Renal cortex interstitium (tissue), 11 donors: Measurements from ENCODE around the gene PPP1R13B. TPM values are rescaled to one million over a fixed set of nuclear protein-coding genes. Genes with fewer than 3 reads are reported as not detected.
"Not testable (repeated sequence)": the region's sequence is repeated elsewhere in the genome, so short reads cannot be mapped to it uniquely, and the experiment has no call there.

Experiments
- DNase-seq, 11 donors: peaks; one replicate each; pipeline ENCODE4 v3.0.0-alpha.2; 2013; ENCODE audit warnings: low read depth in 9 of 11, low spot score in 4 of 11; ENCODE audit errors: extremely low read depth in 1 of 11
- polyA plus RNA-seq, 3 donors: library from polyadenylated mRNA; unstranded; fragments of 120-200 nt; gene quantifications; one replicate each; pipeline ENCODE4 v1.2.1, GENCODE V29; 2013; ENCODE audit not compliant: insufficient read length in 3 of 3

PPP1R13B gene
- polyA plus RNA-seq, 3 donors, result 29.8 to 47.6 (median 31.2) TPM

DNA sequence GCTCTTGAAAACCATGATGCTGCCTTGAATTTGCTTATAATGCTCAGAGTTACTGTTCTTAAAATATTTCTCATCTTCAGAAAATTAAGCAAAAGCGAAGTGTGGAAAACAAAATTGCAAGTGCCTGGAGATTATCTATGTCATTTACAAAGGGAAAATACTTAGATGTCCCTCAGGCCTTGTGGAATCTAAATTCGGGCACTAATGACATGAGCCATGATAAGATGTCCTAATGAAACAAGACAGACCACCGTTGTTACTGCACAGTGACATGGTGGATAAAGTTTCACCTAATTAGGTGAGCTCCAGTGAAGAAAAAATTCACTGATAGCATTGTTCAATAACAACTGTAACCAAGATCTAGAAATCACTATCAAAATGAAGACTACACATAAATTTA is 30.4 kb downstream of the PPP1R13B start:
- DNase-seq, result no peak

DNA sequence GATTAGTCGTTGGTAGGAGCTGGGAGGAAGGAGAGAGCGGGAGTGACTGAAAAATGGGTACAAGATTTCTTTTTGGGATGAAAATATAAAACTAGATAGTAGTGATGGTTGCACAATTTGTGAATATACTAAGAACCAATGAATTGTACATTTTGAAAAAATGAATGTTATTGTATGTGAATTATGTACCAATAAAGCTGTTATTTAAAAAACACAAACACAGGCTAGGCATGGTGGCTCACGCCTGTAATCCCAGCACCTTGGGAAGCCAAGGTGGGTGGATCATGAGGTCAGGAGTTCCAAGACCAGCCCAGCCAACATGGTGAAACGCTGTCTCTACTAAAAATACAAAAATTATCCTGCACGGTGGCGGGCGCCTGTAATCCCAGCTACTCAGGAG is 32.1 kb downstream of the PPP1R13B start:
- no peak for DNase-seq

DNA sequence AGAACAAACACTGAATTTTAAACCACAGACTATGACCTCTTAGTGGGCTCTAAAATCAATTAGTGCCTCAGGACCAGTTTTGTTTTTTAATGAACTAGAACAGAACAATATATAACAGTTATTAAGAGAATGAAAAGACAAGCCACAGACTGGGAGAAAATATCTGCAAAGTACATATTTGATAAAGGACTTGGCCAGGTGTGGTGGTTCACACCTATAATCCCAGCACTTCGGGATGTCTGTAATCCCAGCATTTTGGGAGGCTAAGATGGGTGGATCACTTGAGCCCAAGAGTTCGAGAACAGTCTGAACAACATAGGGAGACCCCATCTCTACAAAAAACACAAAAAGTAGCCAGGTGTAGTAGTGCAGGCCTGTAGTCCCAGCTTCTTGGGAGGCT is 36.2 kb downstream of the PPP1R13B start:
- no peak for DNase-seq

DNA sequence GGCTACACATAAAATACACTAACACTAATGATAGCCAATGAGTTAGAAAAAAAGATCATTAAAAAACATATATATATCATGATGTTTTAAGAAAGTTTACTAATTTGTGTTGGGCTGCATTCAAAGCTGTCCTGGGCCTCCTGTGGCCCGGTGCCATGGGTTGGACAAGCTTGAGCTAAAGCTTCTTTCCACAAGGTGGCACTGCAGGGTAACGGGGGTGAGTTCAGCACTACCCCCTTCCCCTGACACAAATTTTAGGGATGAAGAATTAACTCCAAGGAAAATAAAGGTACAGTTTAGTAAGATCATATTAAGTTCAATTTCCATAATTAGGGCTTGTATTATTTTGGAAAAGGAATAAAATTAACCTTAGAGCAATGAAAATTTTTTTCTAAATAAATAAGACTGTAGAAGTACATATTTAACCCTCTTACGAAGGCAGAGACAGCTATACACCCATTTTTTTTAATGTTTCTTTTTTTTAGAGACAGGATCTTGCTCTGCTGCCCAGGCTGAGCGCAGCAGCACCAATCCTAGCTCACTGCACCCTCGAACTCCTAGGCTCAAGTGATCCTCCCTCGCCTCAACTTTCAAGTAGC is 38.9 kb downstream of the PPP1R13B start:
- peak; percentile 40 to 78 (median 61) for DNase-seq

DNA sequence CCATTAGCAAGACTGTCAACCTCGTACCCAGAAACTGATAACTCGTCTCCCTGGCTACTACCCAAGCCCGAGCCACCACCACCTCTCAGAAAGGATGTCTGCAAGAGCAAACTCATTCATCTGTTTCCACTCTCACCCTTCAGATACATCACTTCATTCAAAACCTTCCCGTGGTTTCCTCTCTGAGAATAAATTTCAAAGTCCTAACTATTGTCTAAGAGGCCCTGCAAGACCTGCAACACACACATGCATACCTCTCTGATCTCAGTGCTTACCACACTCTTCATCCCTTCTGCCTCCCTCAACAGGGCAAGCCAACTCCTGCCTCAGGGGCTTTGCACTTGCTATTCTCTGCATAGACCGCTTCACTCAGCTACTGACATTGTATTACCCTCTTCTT is 40.6 kb downstream of the PPP1R13B start:
- DNase-seq, result no peak

DNA sequence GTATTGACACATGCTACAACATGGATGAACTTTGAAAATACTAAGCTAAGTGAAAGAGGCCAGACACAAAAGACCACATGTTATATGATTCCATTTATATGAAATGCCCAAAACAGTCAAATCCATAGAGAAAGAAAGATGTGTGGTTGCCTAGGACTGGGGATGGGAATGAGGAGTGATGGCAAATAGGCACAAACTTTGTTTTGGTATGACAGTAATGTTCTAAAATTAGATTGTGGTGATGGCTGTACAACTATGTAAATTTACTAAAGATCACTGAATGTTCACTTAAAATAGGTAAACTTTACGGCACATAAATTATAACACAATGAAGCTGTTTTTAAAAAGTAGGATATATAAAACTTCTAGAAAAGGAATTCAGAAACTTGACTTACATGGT is 41.7 kb downstream of the PPP1R13B start:
- no peak for DNase-seq

DNA sequence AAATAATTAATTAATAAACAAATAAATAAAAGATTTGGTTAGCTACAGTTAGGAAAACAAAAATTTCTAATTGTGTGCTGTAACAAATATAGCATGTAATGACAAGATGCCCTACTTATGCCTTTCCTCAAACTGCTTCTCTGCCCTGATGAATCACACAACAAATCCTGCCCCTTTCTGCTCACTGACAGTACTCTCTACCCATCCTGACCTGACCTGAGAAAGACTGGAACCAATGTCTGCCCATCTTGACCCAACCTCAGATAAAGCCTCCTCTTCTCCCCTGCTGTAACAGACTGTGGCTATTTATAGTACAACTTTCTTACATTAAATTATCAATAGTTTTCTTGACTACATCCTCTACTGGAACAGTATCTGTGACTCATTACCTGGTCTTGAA is 43.7 kb downstream of the PPP1R13B start:
- no peak for DNase-seq

DNA sequence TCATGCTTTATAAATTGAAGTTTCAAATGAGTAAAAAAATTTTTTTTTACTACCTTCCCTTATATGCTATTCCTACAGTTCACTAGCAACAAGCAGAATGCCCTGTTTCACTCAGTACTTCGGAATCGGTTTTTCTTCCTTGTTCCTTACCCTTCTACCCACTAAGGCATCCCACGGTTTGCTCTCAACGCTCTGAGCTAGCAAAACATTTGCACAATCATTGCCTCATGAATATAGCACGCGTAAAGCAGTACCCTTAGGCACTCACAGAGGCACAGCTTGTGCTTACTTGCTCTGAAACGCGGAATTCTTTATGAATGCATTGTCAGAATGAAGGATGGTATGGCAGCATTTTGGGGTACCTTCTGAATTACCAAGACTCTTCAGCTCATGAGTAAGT is 45.0 kb downstream of the PPP1R13B start:
- no peak for DNase-seq

DNA sequence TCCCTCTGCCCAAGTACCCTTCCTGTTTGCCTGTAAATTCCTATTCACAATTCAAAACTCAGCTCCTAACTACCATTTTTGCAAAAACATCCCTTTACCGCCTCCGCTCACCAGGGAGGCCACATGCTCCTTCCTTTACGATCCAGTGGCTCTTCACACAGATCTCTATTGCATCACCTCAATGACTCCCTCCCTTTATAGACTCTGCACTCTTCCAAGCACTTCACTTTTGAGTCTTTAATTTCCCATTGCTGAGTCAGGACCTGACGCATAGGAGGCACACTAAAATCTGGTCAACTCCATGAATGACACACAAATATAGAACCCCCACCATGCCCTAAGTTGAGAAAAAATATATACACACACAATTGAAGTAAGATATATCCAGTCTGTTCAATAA is 45.9 kb downstream of the PPP1R13B start:
- no peak for DNase-seq

DNA sequence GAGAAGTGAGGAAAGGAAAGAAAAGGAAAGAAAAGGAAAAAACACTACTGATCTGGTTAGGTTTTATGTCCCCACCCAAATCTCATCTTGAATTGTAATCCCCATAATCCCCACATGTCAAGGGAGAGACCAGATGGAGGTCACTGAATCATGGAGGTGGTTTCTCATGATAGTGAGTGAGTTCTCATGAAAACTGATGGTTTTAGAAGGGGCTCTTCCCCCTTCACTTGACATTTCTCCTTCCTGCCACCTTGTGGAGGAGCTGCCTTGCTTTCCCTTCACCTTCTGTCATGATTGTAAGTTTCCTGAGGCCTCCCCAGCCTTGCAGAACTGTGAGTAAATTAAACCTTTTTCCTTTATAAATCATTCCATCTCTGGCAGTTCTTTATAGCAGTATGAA is 54.2 kb downstream of the PPP1R13B start:
- DNase-seq, result not testable (repeated sequence)

DNA sequence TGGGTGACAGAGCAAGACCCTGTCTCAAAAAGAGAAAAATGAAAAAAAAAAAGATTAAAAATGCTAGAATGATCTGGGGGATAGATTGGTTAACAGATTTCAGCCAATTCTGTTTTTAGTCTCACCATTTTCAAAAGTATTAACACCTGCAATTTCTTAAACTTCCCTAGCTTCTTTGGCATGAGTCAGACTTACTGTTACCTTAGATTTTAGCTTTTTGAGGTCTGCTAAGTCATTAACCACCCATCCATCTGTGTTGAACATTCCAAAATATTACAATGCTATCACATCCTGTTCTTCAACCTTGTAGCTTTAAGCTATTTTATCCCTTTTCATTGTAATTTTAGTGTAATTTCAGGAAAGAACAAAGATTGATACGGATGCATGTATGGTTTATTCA is 59.3 kb downstream of the PPP1R13B start:
- DNase-seq, result no peak

DNA sequence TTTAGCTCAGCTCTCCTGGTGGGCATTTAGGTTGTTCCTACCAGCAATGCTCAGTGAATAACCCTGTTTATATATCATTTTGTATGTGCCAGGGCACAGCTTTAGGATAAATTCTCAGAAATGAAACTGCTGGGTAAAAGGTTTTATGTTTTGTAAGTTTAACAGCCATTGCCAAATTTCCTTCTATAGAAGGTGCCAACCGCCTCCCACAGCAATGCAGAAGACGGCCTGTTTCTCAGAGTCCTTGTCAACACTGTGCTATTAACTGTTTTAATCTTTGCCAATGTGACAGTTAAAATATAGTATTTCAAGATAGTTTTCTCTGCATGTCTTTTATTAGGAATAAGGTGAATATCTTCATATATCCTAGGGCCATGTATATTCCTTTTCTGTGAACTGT is 65.0 kb downstream of the PPP1R13B start:
- DNase-seq, result no peak

DNA sequence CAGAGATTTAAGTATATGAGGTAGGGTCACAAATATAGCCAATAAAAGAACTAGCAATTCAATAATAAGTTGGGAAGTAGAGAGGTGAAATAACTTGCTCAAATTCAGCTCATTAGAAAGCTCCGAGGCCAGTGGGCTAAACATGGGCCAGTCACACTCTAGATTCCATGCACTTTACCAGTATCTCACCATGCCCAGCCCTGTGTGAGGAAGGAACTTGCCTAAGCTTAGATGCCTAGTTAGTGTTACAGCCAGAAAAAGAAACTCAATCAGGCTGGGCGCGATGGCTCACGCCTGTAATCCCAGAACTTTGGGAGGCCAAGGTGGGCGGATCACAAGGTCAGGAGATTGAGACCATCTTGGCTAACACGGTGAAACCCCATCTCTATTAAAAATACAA is 71.1 kb downstream of the PPP1R13B start:
- DNase-seq, result not testable (repeated sequence)

DNA sequence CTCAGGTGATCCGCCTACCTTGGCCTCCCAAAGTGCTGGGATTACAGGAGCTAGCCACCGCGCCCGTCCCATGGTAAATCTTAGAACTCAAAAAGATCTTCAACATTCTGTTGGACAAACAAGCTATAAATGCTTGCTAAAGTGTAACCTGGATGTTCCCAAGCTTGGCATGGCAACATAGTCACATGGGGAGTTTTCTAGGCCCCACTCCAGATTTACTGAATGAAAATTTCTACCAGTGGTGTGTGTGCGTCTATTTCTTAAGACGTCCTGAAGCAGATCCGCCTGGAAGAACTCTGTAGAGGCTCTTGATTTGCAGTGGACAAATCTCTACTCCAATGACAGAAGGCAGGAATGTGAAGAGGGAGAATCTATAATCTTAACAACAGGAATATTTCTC is 71.9 kb downstream of the PPP1R13B start:
- no peak for DNase-seq

DNA sequence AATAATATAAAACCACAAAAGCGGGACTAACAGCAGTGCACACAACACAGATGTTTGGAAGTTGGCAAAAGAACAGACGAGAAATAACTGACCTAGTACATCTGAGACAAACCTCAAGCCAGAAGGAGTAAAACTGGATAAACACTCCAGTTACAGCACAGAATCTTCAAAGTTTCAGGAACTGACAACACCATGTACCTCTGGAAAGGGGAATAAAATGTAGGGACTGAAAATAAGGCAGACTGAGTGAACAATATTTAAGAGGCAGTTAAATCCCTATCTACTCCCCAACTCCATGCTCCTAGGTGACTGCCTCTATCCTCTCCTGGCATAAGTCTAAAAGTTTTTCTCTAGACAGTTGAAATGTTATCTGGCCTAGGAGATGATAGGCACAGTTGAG is 73.9 kb downstream of the PPP1R13B start:
- DNase-seq, result no peak

DNA sequence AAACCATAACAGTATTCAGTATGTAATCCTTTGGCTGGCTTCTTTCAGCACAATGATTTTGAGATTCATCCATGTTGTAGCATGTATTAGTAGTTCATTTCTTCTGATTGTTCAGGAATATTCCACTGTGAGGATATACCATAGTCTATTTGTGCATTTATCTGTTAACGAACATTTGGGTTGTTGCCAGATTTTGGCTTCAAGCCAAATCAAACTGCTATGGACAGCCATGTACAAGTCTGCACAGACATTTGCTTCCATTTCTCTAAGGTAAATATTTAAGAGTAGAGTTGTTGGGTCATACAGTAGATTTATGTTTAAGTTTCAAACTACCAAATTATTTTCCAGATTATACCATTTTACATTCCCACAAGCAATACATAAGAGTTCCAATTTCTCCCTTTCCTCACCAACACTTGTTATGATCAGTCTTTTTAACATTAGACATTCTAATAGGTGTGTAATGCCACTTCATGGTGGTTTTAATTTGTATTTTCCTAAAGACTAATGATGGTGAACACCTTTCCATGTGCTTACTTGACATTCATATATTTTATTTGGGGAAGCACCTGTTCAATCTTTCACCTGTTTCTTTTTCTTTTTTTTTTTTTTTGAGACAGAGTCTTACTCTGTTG is 75.2 kb downstream of the PPP1R13B start:
- DNase-seq, result no peak

DNA sequence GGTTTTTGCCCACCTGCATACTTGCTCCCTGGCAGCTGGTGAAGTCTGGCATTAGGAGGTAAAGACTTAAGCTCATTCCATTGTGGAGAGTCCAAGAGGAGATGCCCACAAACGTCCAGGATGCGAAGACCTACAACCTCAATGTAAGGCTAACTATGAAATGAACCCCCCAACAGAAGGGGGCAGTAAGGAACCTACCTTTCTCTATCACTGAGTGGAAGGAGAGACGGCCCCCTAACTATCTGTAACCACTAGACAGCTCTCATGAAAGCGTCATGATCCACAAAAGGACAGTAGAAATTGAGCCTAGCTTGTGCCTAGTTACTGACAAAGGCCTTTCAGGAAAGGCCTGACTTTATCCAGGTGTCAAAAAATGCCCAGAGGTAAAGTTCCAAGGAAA is 76.5 kb downstream of the PPP1R13B start:
- no peak for DNase-seq

DNA sequence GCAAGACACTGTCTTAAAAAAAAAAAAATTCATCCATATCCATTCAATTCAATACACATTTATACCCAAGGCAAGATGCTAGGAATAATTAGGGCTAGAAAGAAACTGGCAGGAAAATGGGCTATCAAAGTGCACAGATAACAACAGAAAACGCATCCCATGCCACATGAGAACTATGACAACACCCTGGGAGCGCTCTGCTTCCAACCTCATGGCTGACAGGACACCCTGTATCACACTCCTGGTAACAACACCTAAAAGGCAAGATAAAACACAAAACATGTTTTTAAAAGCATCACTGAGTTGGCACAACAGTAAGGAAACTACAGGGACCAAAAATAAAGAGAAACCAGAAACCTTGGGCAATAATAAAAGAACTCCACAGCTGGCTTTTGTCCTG is 76.9 kb downstream of the PPP1R13B start:
- DNase-seq, result no peak

DNA sequence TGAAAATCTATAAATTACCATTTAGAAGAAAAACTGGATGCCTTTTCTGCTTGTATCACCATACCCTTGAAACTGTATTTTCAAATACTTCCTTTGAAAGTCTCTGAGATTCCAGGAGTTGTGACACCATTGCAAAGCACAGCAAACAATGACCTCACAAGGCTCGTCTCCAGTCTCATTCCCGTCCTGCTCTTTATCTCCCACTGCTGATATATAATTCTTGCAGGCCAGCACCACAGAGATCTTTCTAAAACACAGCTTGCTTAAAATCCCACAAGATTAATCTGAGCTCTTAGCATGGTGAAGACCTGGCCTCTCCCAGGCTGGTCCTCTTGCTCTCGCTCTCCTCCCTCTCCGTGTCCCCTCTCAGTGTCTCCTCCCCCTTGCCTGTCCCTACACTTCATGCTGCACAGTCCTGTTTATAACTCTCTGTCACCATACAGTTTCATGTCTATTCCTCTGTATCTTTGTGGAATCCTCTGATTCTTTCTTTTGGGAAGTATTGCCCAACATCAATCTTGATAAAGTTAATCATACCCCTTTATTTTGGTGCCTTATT is 80.0 kb downstream of the PPP1R13B start:
- DNase-seq, result no peak

DNA sequence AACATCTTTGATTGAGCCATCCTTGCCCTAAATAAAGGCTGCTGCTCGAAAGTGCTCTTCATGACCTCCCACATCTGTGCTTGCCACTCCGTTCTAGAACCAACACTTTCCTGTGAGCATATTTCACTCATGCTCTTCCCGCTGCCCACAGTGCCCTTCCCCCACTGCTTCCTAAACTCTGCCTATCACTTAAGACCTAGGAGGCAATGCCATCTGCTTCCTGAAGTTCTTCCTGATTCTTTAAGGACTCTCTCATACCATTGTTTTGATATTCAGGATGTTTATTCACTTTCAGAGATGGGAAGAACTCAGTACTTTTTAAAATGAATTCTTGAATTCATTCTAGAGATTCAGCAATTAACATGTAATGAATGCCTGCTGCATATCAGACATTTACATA is 81.8 kb downstream of the PPP1R13B start:
- DNase-seq, result no peak
